ENCODE data around the gene LOC101059915.

Gene LOC101059915

GRCh38 chrX:71667328-71668247, at the start of gene LOC101059915:
Gene LOC101059915, plus strand, starts transcription at chrX:71667546.
- no peak for DNase-seq

GRCh38 chrX:71617742-71618141, 49.6 kb upstream of the LOC101059915 start:
- no peak for DNase-seq

GRCh38 chrX:71618303-71618721, 49.0 kb upstream of the LOC101059915 start, which contains the start of gene CXCR3:
Gene CXCR3, minus strand, starts transcription at chrX:71618511. Its CDS starts 62 bp downstream, at chrX:71618449.
- DNase-seq: peak; percentile 47

GRCh38 chrX:71618787-71619186, 48.6 kb upstream of the LOC101059915 start:
- no peak for DNase-seq

- no peak for DNase-seq
Observed at GRCh38 chrX:71619193-71619592, 48.2 kb upstream of the LOC101059915 start.

- DNase-seq: no peak
Observed at GRCh38 chrX:71619986-71620385, 47.4 kb upstream of the LOC101059915 start.

- no peak for DNase-seq
Observed at GRCh38 chrX:71621603-71622002, 45.7 kb upstream of the LOC101059915 start.

GRCh38 chrX:71622032-71622575, 45.2 kb upstream of the LOC101059915 start:
- no peak for DNase-seq

GRCh38 chrX:71622576-71623450, 44.5 kb upstream of the LOC101059915 start:
- peak; percentile 66 for DNase-seq

- no peak for DNase-seq
Observed at GRCh38 chrX:71623714-71624113, 43.6 kb upstream of the LOC101059915 start.

- no peak for DNase-seq
Observed at GRCh38 chrX:71625471-71625870, 41.9 kb upstream of the LOC101059915 start.

GRCh38 chrX:71626576-71626975, 40.8 kb upstream of the LOC101059915 start:
- no peak for DNase-seq

- DNase-seq: no peak
Observed at GRCh38 chrX:71627588-71628404, 39.5 kb upstream of the LOC101059915 start.

GRCh38 chrX:71629467-71629866, 37.9 kb upstream of the LOC101059915 start:
- no peak for DNase-seq

GRCh38 chrX:71632923-71633657, 34.3 kb upstream of the LOC101059915 start:
- DNase-seq: no peak

- DNase-seq: no peak
Observed at GRCh38 chrX:71634366-71634765, 33.0 kb upstream of the LOC101059915 start.

- DNase-seq: no peak
Observed at GRCh38 chrX:71636438-71637252, 30.7 kb upstream of the LOC101059915 start.

- no peak for DNase-seq
Observed at GRCh38 chrX:71637253-71637618, 30.1 kb upstream of the LOC101059915 start.

- no peak for DNase-seq
Observed at GRCh38 chrX:71637848-71638247, 29.5 kb upstream of the LOC101059915 start.

- no peak for DNase-seq
Observed at GRCh38 chrX:71638409-71638808, 28.9 kb upstream of the LOC101059915 start.

GRCh38 chrX:71640002-71640401, 27.3 kb upstream of the LOC101059915 start:
- no peak for DNase-seq

Measured in activated effector memory CD4-positive, alpha-beta T cell treated with Interleukin-2 at 50 U/mL for 16 hours (primary cell).